ENCODE results near the gene SUPT5H. TPM values are rescaled to one million over a fixed set of nuclear protein-coding genes. Genes with fewer than 3 reads are reported as not detected.

The SUPT5H gene
- total and polyA plus RNA-seq, 2 of the 13 experiments (the other 11 are each of a cell fraction or from before 2014, with no cell fraction given) = 48.2 to 51.7 TPM

GRCh38 chr19:39480337-39481228, 35.2 kb downstream of the SUPT5H start, which contains the start of gene TIMM50 (continued):
- TF ChIP-seq THRA (CRISPR knock-in tag; IDR thresholded peaks at IDR 0.05; ENCODE audit: borderline replicate concordance) = peak; percentile 59
- 0 out of 2 replicates have a peak, but pooled peaks have one; percentile 51 for TF ChIP-seq ZNF670 (CRISPR knock-in tag; IDR thresholded peaks at IDR 0.05; ENCODE audit: borderline replicate concordance)
- no peak for TF ChIP-seq EED (CRISPR knock-in tag; IDR thresholded peaks at IDR 0.05)
- no peak for TF ChIP-seq BHLHE40 (IDR thresholded peaks at IDR 0.05; ENCODE audit: low read length)
- TF ChIP-seq ZNF549 (CRISPR knock-in tag; IDR thresholded peaks at IDR 0.05) = no peak
- TF ChIP-seq ZNF746 (CRISPR knock-in tag; IDR thresholded peaks at IDR 0.05) = peak; percentile 55
- TF ChIP-seq GPN1 (CRISPR knock-in tag; IDR thresholded peaks at IDR 0.05; ENCODE audit: borderline replicate concordance) = no peak
- TF ChIP-seq ZNF317 (CRISPR knock-in tag; IDR thresholded peaks at IDR 0.05) = no peak
- no peak for TF ChIP-seq ZNF564 (CRISPR knock-in tag; IDR thresholded peaks at IDR 0.05)
- peak; percentile 82 for TF ChIP-seq XRCC5 (optimal IDR thresholded peaks at IDR 0.05; ENCODE audit: low read length)
- no peak for TF ChIP-seq PRMT3 (CRISPR knock-in tag; IDR thresholded peaks at IDR 0.05; ENCODE audit: borderline replicate concordance, low read depth)
- TF ChIP-seq, protein P1, sequence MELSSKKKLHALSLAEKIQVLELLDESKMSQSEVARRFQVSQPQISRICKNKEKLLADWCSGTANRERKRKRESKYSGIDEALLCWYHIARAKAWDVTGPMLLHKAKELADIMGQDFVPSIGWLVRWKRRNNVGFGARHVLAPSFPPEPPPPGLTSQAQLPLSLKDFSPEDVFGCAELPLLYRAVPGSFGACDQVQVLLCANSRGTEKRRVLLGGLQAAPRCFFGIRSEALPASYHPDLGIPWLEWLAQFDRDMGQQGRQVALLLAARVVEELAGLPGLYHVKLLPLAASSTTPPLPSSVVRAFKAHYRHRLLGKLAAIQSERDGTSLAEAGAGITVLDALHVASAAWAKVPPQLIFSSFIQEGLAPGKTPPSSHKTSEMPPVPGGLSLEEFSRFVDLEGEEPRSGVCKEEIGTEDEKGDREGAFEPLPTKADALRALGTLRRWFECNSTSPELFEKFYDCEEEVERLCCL (CRISPR knock-in tag; IDR thresholded peaks at IDR 0.05; ENCODE audit: borderline replicate concordance) = no peak
- 0 out of 2 replicates have a peak, but pooled peaks have one; percentile 21 for TF ChIP-seq ZNF770 (CRISPR knock-in tag; IDR thresholded peaks at IDR 0.05)
- TF ChIP-seq RFX3 (CRISPR knock-in tag; IDR thresholded peaks at IDR 0.05) = no peak
- TF ChIP-seq SYNCRIP (IDR thresholded peaks at IDR 0.05; ENCODE audit: insufficient read depth, low read depth, low read length) = no peak
- peak; percentile 18; the same call in 1 of the 2 replicates for TF ChIP-seq RARA (CRISPR knock-in tag; IDR thresholded peaks at IDR 0.05)
- peak; percentile 72 for TF ChIP-seq SIN3B (IDR thresholded peaks at IDR 0.05; ENCODE audit: low read length)
- TF ChIP-seq, protein P2, sequence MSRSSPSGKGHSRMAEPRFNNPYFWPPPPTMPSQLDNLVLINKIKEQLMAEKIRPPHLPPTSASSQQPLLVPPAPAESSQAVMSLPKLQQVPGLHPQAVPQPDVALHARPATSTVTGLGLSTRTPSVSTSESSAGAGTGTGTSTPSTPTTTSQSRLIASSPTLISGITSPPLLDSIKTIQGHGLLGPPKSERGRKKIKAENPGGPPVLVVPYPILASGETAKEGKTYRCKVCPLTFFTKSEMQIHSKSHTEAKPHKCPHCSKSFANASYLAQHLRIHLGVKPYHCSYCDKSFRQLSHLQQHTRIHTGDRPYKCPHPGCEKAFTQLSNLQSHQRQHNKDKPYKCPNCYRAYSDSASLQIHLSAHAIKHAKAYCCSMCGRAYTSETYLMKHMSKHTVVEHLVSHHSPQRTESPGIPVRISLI (CRISPR knock-in tag; IDR thresholded peaks at IDR 0.05; ENCODE audit: borderline replicate concordance) = peak; percentile 49; the same call in 1 of the 2 replicates
- no peak for TF ChIP-seq ZNF878 (CRISPR knock-in tag; IDR thresholded peaks at IDR 0.05)
- no peak for TF ChIP-seq NONO (IDR thresholded peaks at IDR 0.05)
- peak; percentile 88 for TF ChIP-seq NONO (CRISPR knock-in tag; conservative IDR thresholded peaks at IDR 0.05)
- TF ChIP-seq, protein P3, sequence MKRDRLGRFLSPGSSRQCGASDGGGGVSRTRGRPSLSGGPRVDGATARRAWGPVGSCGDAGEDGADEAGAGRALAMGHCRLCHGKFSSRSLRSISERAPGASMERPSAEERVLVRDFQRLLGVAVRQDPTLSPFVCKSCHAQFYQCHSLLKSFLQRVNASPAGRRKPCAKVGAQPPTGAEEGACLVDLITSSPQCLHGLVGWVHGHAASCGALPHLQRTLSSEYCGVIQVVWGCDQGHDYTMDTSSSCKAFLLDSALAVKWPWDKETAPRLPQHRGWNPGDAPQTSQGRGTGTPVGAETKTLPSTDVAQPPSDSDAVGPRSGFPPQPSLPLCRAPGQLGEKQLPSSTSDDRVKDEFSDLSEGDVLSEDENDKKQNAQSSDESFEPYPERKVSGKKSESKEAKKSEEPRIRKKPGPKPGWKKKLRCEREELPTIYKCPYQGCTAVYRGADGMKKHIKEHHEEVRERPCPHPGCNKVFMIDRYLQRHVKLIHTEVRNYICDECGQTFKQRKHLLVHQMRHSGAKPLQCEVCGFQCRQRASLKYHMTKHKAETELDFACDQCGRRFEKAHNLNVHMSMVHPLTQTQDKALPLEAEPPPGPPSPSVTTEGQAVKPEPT (CRISPR knock-in tag; IDR thresholded peaks at IDR 0.05; ENCODE audit: low read depth) = no peak
